ENCODE results near the gene TMEM128.
"Not testable (repeated sequence)": the region's sequence is repeated elsewhere in the genome, so short reads cannot be mapped to it uniquely, and the experiment has no call there.

TMEM128 gene

GRCh38 chr4:4254199-4254598 lies 6.2 kb upstream of the TMEM128 start:
- DNase-seq, result no peak

DNA sequence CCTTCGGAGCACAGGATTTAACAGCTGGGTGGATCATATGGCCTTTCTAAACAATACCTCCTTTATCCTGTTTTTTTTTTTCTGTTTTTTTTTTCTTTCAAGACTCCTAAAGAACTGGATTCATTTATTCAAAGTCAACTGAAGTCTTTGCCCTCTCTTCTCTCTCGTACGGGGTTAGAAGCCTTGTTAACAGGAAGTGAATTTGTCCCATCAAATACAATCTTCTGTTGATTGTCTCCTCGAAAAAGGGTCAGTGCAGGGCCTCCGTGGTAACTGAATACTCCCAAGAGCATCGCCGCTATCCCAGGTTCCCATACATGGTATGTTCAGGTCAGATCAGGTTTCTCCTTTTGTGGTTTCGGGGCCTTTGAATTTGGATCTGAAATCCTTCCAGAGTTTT lies 1.8 kb upstream of the TMEM128 start:
- DNase-seq, result no peak

DNA sequence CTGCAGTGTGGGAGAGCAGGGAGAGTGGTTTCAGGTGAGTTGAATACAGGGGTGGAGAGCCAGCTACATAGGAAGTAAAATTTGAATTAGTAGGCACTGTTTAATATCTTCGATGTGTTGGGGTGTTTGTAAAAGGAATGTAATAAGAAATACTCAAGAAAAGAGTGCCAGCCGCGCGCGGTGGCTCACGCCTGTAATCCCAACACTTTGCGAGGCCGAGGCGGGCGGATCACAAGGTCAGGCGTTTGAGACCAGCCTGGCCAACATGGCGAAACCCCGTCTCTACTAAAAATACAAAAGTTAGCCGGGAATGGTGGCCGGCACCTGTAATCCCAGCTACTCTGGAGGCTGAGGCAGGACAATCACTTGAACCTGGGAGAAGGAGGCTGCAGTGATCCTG lies 1.3 kb upstream of the TMEM128 start:
- DNase-seq, result not testable (repeated sequence)

DNA sequence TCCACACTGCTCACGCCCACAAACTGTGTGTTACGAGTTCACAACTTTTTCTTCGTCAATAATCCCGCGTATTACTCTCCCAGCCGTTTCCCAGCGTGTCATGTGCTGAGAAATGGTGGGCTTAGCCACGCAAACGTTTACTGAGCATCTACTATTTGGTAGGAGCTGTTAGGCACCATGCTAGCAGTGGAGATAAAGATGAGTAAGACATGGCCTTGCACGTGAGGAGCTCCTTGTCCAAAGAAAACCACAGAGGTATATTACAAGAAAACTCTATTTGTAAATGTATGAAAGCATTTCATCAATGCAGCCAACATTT lies 821 bp upstream of the TMEM128 start:
- no peak for DNase-seq

DNA sequence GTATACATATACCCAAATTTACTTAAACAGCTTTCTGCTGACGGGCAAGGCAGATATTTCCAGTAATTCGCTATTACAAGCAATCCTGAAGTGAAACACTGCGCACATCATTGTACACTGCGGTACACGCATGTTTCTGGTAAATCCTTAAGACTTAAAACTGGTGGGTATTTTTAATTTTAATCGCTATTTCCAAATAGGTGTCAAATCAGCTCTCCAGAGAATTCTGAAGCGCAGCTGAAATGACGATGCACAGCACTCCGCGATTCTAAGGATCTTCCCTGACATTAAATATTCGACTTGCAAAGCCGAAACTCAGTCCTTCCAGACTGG lies 361 bp downstream of the TMEM128 start:
- no peak for DNase-seq

DNA sequence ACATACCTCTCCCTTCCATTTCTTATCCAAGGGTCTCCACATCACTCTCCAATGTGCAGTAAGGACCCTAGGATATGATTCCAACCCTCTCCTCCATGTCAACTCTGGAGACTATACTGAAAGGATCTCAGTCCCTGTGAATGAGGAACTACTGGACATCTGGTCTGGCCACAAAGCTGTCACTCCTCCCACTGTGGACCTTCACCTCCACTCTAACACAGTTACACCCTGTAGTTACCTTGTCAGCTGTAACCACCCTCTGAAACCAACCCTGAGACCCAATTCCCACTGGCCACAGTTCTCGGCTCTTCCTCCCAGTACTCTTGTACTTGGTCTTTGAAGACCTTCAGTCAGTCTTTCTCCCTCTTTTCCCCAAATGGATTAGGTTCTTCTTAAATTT lies 2.9 kb downstream of the TMEM128 start:
- no peak for DNase-seq

- DNase-seq, result not testable (repeated sequence)
Measured at GRCh38 chr4:4239551-4239950, 8.5 kb downstream of the TMEM128 start.

DNA sequence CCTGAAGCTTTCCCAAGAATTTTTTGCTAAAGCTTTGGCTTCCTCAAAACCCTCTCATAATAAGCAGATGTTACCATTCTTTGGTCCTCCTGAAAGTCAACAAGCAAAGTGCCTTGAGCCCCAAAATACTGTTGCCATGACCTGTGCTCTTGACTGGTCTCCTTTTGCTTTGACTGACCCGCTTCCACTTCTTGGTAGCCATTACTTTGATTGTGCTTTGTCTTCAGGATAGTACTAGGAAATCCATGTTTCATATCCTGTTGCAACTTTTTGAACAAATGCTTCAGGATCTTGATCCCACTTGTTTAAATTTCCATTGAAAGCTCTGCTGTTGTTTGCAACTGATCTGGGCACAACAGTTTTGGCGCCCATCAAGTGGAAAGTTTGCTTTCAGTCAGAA lies 14.4 kb downstream of the TMEM128 start:
- no peak for DNase-seq

DNA sequence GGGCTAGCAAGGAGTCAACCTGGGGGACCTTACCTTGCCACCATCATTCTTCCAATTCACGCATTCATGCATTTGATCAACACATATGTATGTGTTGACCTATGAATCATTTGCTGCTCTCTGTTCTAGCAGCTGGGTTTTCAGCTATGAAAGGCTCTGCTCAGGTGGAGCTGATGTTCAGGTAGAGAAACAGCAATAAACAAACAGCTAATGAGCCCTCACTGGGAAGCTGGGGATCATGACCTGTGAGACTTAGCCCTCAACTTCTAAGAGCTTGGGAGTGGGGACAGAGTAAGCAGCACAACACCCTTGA lies 19.7 kb downstream of the TMEM128 start:
- no peak for DNase-seq

GRCh38 chr4:4227510-4228355 lies 20.3 kb downstream of the TMEM128 start:
- DNase-seq, result no peak

DNA sequence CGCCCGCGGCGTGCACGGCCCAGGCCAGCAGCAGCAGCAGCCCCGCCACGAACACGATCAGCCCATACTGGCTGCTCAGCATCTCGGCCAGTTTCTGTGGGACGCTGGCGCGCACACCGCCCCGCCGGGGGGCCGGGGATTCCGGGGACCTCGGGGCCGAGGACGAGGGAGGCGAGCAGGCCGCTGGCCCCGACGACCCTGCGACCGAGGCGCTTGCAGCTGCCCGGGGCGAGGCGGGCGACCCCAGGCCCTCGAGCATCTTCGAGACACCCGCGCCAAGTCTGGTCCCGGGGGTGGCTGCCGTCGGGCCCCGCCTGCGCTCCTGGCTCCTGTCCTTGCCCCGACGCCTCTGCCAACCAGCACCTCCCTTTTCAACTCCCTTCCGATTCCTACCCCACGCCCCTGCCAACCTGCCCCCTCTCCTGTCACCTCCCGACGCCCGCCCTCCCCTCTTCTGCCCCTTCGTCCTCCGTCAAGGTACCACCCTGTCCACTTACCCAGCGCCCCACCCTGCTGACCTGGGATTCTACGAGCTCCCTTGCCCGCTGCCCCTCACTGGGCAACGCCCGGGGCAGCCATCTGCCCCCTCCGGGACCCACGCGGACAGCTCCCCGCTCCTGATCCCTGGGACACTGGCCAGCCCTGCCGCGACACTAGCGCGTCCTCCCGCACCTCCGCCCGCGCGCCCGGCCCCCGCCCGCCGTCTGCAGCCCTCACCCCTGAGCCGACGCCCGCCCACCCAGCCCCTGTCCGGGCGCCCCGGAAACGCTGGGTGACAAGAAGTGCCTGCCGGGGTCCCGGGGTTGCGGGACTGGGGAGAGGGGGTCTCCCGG lies 21.2 kb downstream of the TMEM128 start, which contains the start of gene OTOP1:
Gene OTOP1 (minus strand): TSS at position 324 of the 833 bp plus-strand sequence. CDS start 65 bp downstream, at position 259.
- DNase-seq, result no peak

GRCh38 chr4:4225915-4226605 lies 22.0 kb downstream of the TMEM128 start:
- no peak for DNase-seq

- DNase-seq, result no peak
Measured at GRCh38 chr4:4217113-4217512, 30.9 kb downstream of the TMEM128 start.

GRCh38 chr4:4216648-4217047 lies 31.4 kb downstream of the TMEM128 start:
- DNase-seq, result no peak

DNA sequence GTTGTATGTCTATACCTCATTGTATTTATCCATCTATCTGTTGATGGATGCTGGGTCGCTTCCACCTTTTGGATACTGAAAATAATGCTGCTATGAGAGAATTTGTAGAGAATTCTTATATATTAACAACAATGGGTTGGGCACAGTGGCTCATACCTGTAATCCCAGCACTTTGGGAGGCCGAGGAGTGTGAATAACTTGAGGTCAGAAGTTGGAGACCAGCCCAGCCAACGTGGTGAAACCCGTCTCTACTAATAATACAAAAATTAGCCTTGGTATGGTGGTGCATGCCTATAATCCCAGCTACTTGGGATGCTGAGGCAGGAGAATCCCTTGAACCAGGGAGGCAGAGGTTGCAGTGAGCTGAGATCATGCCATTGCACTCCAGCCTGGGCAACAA lies 34.3 kb downstream of the TMEM128 start:
- DNase-seq, result not testable (repeated sequence)

DNA sequence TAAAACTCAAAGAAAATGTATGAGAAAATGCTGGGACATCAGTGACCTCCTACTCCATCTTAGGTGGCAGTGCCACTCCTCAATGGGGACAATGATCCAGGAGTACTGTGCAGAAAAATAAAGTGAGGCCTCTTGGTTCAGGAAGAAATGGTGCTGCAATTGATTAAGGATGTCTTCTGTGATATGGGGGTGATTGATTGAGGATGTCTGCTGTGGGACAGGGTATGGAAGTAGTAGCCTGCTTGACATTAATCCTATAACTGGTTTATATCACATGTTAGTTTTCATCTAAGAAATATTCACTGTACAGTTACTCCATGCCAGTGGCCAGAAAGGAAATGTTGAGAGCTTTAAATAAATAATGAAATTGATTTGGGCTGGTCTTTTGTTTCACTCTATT lies 41.8 kb downstream of the TMEM128 start:
- DNase-seq, result no peak

DNA sequence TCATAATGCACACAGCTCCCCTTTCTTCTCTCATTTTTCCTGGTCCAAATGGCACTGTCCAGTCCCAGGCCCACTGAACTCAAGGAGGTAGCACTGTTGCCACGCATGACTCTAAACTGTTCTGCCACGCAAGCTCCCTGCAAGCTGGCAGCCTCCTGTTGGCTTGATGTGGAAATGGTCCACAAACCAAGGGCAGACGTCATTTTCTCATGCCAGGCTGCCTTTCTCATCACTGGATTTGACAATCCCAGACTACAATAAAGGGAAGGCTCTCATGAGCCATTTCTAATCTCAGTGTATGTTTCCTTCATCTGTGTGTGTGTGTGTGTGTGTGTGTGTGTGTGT lies 43.6 kb downstream of the TMEM128 start:
- no peak for DNase-seq

DNA sequence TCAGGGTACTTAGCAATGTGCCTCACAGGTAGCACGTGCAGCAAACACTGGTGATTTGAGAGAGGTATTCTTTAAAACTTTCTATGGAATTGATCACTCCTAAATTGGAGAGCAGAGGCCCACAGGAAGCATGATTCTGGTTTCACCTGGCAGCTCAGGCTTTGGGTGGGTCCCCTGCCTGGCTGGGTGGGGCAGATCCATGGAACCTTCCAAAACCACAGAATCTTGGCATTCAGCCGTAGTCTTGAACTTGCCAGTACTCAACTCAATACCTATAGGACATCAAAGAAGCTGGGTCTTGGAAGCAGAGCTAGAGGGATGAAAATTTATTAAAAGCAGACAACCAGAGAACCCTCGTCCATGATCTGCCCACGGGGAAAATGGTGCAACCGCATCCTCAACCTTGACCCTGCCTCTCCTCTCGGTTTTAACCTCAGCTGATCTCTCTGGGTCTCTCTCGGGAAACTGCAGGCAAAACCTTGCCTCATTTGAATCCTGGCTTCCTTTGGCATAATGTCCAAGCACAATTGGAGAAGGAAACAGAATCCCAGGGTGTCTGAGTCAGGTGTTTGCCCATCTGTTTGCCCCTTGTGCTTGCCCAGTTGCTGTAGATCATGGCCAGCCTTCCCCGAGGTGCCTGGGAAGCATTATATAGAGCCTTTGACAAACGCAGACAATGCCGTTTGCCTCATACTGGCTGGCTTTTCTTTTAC lies 44.2 kb downstream of the TMEM128 start:
- no peak for DNase-seq

DNA sequence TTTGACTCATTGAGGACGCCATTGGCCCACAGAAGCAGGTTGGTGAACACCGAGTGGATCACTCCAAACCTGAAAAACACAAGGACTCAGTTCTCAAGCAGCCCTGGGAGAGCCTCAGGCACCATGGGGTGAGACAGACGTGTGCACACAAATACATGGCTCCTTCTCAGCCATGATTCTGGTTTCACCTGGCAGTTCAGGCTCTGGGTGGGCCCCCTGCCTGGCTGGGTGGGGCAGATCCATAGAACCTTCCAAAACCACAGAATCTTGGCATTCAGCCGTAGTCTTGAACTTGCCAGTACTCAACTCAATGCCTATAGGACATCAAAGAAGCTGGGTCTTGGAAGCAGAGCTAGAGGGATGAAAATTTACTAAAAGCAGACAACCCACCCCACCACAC lies 45.5 kb downstream of the TMEM128 start:
- DNase-seq, result no peak

- no peak for DNase-seq
Measured at GRCh38 chr4:4200624-4201023, 47.4 kb downstream of the TMEM128 start.

GRCh38 chr4:4195354-4195753 lies 52.7 kb downstream of the TMEM128 start:
- no peak for DNase-seq

- not testable (repeated sequence) for DNase-seq
Measured at GRCh38 chr4:4188557-4188956, 59.5 kb downstream of the TMEM128 start.
